Peyer's patch (tissue), 4 donors: ENCODE results near the gene CCDC126.

Experiments used
- CTCF ChIP-seq, 6 experiments: fragments of 450-650 bp in 4 of 6; fragments of 200-600 bp in 2 of 6; sonication (generic) in 1 of 6; IDR thresholded peaks; one replicate each; pipeline ENCODE4 v1.5.1; 2017 to 2019; ENCODE audit warnings: antibody characterized with exemption in 6 of 6, mild to moderate bottlenecking in 3 of 6, moderate library complexity in 1 of 6
- POLR2A ChIP-seq, 2 donors: fragments of 450-650 bp; IDR thresholded peaks; one replicate each; pipeline ENCODE4 v1.5.1; 2017; ENCODE audit warnings: antibody characterized with exemption in 2 of 2, mild to moderate bottlenecking in 2 of 2, moderate library complexity in 2 of 2

- no peak for TF ChIP-seq POLR2A (IDR thresholded peaks at IDR 0.05)
- TF ChIP-seq CTCF (IDR thresholded peaks at IDR 0.05) = no peak
Observed at GRCh38 chr7:23604296-23604640, 7.1 kb downstream of the CCDC126 start.
